K562 (cell line): ENCODE measurements around the gene ABHD17C. TPM values are rescaled to one million over a fixed set of nuclear protein-coding genes. Genes with fewer than 3 reads are reported as not detected.

Experiments
- ATAC-seq: fragments of 200-7000 bp; cut with Tn5 transposase; 3 replicates; pipeline ENCODE4 v1.9.1; 2020; ENCODE audit warnings: moderate library complexity
- BruUV-seq: library from RNA; stranded (reverse); fragments of 400-500 nt; replicated peaks from 2 replicates; lab custom pipeline; 2021; lab: Mats Ljungman, UMichigan
- CTCF ChIA-PET: fragments of 300-600 bp; formaldehyde crosslinking; extraction: SDS; loops from one replicate; lab custom pipeline; 2021; ENCODE audit warnings: low intra/inter-chr PET ratio; lab: Yijun Ruan, JAX
- POLR2A ChIA-PET: fragments of 300-600, 350-650 bp; sonication (Branson Sonifier 250); formaldehyde crosslinking; extraction: SDS; loops from one replicate; lab custom pipeline; 2021; ENCODE audit warnings: antibody characterized with exemption, inconsistent platforms; lab: Yijun Ruan, JAX
- DNase-seq, 4 experiments: peaks; one replicate each; pipeline versions ENCODE4 v3.0.0 to v3.0.0-alpha.2; 2011 to 2018; ENCODE audit warnings: low spot score in 3 of 4, mixed read lengths in 3 of 4; ENCODE audit errors: extremely low read depth in 1 of 4
- FAIRE-seq: peaks from 2 replicates; lab custom pipeline; 2011; peaks lifted over from hg19 to GRCh38; lab: Jason Lieb, UNC
- H2AFZ ChIP-seq: 2 replicates; pipeline ENCODE4 v1.6.0; 2011; ENCODE audit warnings: low read depth, low read length, control low read depth, inconsistent platforms
- H3K27ac ChIP-seq: fragments of 200-600 bp; 3 replicates; pipeline ENCODE4 v1.8.0; 2011; ENCODE audit warnings: low read depth, mild to moderate bottlenecking, control low read depth, inconsistent platforms, low read length, moderate library complexity, mixed read lengths; ENCODE audit errors: extremely low read depth
- H3K27me3 ChIP-seq, 2 experiments: fragments of 300-600 bp in 1 of 2; 2 replicates in 1 of 2; 3 replicates in 1 of 2; pipeline versions ENCODE4 v1.6.0 to v1.8.0; 2011; ENCODE audit warnings: inconsistent platforms in 2 of 2, low read length in 2 of 2, mild to moderate bottlenecking in 1 of 2, mixed read lengths in 1 of 2, moderate library complexity in 1 of 2; ENCODE audit not compliant: control insufficient read depth in 2 of 2, insufficient read depth in 2 of 2
- H3K36me3 ChIP-seq: fragments of 300-600 bp; 3 replicates; pipeline ENCODE4 v1.8.0; 2011; ENCODE audit warnings: mild to moderate bottlenecking, low read length, inconsistent platforms; ENCODE audit not compliant: control insufficient read depth, insufficient read depth
- H3K4me1 ChIP-seq, 2 experiments: fragments of 200-600 bp in 1 of 2; replicated peaks in 1 of 2; 2 replicates in 1 of 2; 3 replicates in 1 of 2; pipeline versions ENCODE4 v1.5.1 to v1.8.0; 2011; ENCODE audit warnings: inconsistent platforms in 2 of 2, low read length in 2 of 2, mild to moderate bottlenecking in 1 of 2, mixed read lengths in 1 of 2, moderate library complexity in 1 of 2; ENCODE audit not compliant: control insufficient read depth in 2 of 2, insufficient read depth in 2 of 2
- H3K4me2 ChIP-seq: 2 replicates; pipeline ENCODE4 v1.6.1; 2011; ENCODE audit warnings: low read length, control low read depth, inconsistent platforms, mixed read lengths; ENCODE audit not compliant: insufficient read depth
- H3K4me3 ChIP-seq: fragments of 200-600 bp; sonication (generic), shearing (Covaris generic); 2 replicates; pipeline ENCODE4 v1.5.1; 2016; ENCODE audit warnings: control low read depth, inconsistent platforms
- H3K79me2 ChIP-seq: fragments of 200-600 bp; 3 replicates; pipeline ENCODE4 v1.8.0; 2011; ENCODE audit warnings: low read length, inconsistent platforms; ENCODE audit not compliant: control insufficient read depth, insufficient read depth
- H3K9ac ChIP-seq, 2 experiments: 2 replicates each; pipeline versions ENCODE4 v1.6.0 to v1.6.1; 2011; ENCODE audit warnings: low read depth in 2 of 2, low read length in 2 of 2, control low read depth in 1 of 2, inconsistent platforms in 1 of 2, mild to moderate bottlenecking in 1 of 2, mixed read lengths in 1 of 2; ENCODE audit not compliant: insufficient read depth in 1 of 2
- H3K9me1 ChIP-seq: one replicate; pipeline ENCODE4 v1.6.0; 2011; ENCODE audit warnings: inconsistent platforms, mild to moderate bottlenecking, low read length, moderate library complexity; ENCODE audit not compliant: control insufficient read depth, insufficient read depth
- H3K9me3 ChIP-seq: replicated peaks from 2 replicates; pipeline ENCODE4 v1.5.1; 2011; ENCODE audit warnings: low read depth, low read length, inconsistent platforms; ENCODE audit not compliant: control insufficient read depth, insufficient read depth
- H4K20me1 ChIP-seq: replicated peaks from 2 replicates; pipeline ENCODE4 v1.6.1; 2011; ENCODE audit warnings: low read length, inconsistent platforms, mixed read lengths; ENCODE audit not compliant: control insufficient read depth, insufficient read depth
- CGGBP1 ChIP-seq: fragments of 250-450 bp; sonication (Bioruptor Pico); IDR thresholded peaks from 2 replicates; pipeline ENCODE4 v1.9.0; 2021; ENCODE audit warnings: mild to moderate bottlenecking
- CTBP1 ChIP-seq: fragments of 450-650 bp; IDR thresholded peaks from 2 replicates; pipeline ENCODE4 v1.6.1; 2016; ENCODE audit warnings: borderline replicate concordance
- HNRNPLL ChIP-seq: fragments of 200-400 bp; formaldehyde crosslinking; IDR thresholded peaks from 2 replicates; pipeline ENCODE4 v1.6.1; 2017; ENCODE audit warnings: low read length, low read depth, mild to moderate bottlenecking; ENCODE audit not compliant: poor library complexity, severe bottlenecking
- MYBL2 ChIP-seq, 2 experiments: fragments of 450-650 bp in 1 of 2; sonication (generic) in 1 of 2; formaldehyde crosslinking in 1 of 2; IDR thresholded peaks; 2 replicates each; pipeline versions ENCODE4 v1.6.1 to v1.8.1; 2017 to 2022; ENCODE audit warnings: borderline replicate concordance in 1 of 2, inconsistent platforms in 1 of 2, low read depth in 1 of 2, mild to moderate bottlenecking in 1 of 2, missing genetic modification reagents in 1 of 2, moderate library complexity in 1 of 2
- NCOA4 ChIP-seq: fragments of 450-650 bp; IDR thresholded peaks from 2 replicates; pipeline ENCODE4 v1.6.1; 2018; ENCODE audit warnings: mild to moderate bottlenecking; ENCODE audit not compliant: partially characterized antibody
- NUFIP1 ChIP-seq: fragments of 450-650 bp; IDR thresholded peaks from 2 replicates; pipeline ENCODE4 v1.6.1; 2018; ENCODE audit not compliant: partially characterized antibody
- POLR2AphosphoS5 ChIP-seq: IDR thresholded peaks from 2 replicates; pipeline ENCODE4 v1.6.1; 2011; ENCODE audit warnings: mild to moderate bottlenecking, low read depth, low read length, moderate library complexity; ENCODE audit not compliant: control insufficient read depth, insufficient read depth
- POLR2H ChIP-seq: IDR thresholded peaks from 2 replicates; pipeline ENCODE4 v1.6.1; 2016; ENCODE audit warnings: missing genetic modification characterization, low read depth, mild to moderate bottlenecking, control low read depth, missing compliant biosample characterization, moderate library complexity
- RBFOX2 ChIP-seq: fragments of 200-400 bp; formaldehyde crosslinking; IDR thresholded peaks from 2 replicates; pipeline ENCODE4 v1.6.1; 2017; ENCODE audit warnings: low read depth, mild to moderate bottlenecking, low read length, moderate library complexity
- RFX1 ChIP-seq: fragments of 450-650 bp; IDR thresholded peaks from 2 replicates; pipeline ENCODE4 v1.6.1; 2016; ENCODE audit warnings: mild to moderate bottlenecking, moderate library complexity
- SMAD3 ChIP-seq: fragments of 450-650 bp; formaldehyde crosslinking; conservative IDR thresholded peaks from 2 replicates; pipeline ENCODE4 v1.4.0; 2020; ENCODE audit warnings: mild to moderate bottlenecking
- SMAD4 ChIP-seq: fragments of 250-450 bp; sonication (Bioruptor Pico); conservative IDR thresholded peaks from 2 replicates; pipeline ENCODE4 v1.8.0; 2021; ENCODE audit warnings: inconsistent platforms, mild to moderate bottlenecking, moderate library complexity
- SOX6 ChIP-seq: fragments of 450-650 bp; IDR thresholded peaks from 2 replicates; pipeline ENCODE4 v1.6.1; 2014; ENCODE audit warnings: mild to moderate bottlenecking
- STAT5A ChIP-seq: IDR thresholded peaks from 2 replicates; pipeline ENCODE4 v1.6.1; 2012; ENCODE audit warnings: low read length, inconsistent platforms, borderline replicate concordance
- ZBTB49 ChIP-seq: sonication (generic); formaldehyde crosslinking; IDR thresholded peaks from 2 replicates; pipeline ENCODE4 v1.8.0; 2022; ENCODE audit warnings: missing genetic modification reagents, mild to moderate bottlenecking, borderline replicate concordance
- ZBTB5 ChIP-seq: fragments of 450-650 bp; IDR thresholded peaks from 2 replicates; pipeline ENCODE4 v1.6.1; 2017; ENCODE audit warnings: antibody characterized with exemption
- ZFX ChIP-seq: sonication (generic); formaldehyde crosslinking; IDR thresholded peaks from 2 replicates; pipeline ENCODE4 v1.8.0; 2022; ENCODE audit warnings: mild to moderate bottlenecking, missing genetic modification reagents, moderate library complexity
- ZNF77 ChIP-seq: fragments of 250-450 bp; sonication (Bioruptor Pico); IDR thresholded peaks from 2 replicates; pipeline ENCODE4 v1.5.0; 2020
- WGBS: fragments of 100-300 bp; shearing (Covaris generic); methylation state at CpG from one replicate; pipeline ENCODE4 v1.1.6; 2016; ENCODE audit warnings: low coverage, mixed read lengths; ENCODE audit not compliant: insufficient coverage; ENCODE audit errors: missing lambda C conversion rate; 5-methylcytosine and 5-hydroxymethylcytosine counted together
- in situ Hi-C: fragments of 300-500 bp; cut with MboI; formaldehyde crosslinking; loops from 4 replicates; pipeline ENCODE4 v1.15.0; 2018; ENCODE audit warnings: inconsistent platforms, mixed read lengths
- intact Hi-C: fragments of 100-400 bp; cut with micrococcal nuclease; formaldehyde crosslinking; loops from 2 replicates; pipeline ENCODE4 v1.14.2; 2022
- polyA plus RNA-seq, 8 experiments: library from polyadenylated mRNA; depleted of rRNA in 4 of 8; stranded (reverse) in 5 of 8; unstranded in 3 of 8; fragments of >200 nt; fragmentation: Nextera tagmentation in 2 of 8; fragmentation: Illumina TruSeq in 1 of 8; extraction: Ambion mirVana in 2 of 8; extraction: Trizol in 1 of 8; gene quantifications; 2 replicates each; pipeline versions ENCODE4 v1.2.1 to v1.2.3, GENCODE V29; 2011 to 2014; ENCODE audit warnings: inconsistent platforms in 1 of 8, missing spikeins in 1 of 8
- total RNA-seq, 7 experiments: library from RNA; depleted of rRNA in 6 of 7; stranded (reverse); fragments of >200 nt in 6 of 7; fragmentation: Illumina TruSeq in 2 of 7; extraction: Trizol in 2 of 7; gene quantifications; 2 replicates each; pipeline versions ENCODE4 v1.2.1 to v1.2.3, GENCODE V29; 2011 to 2021; ENCODE audit warnings: low replicate concordance in 1 of 7

Gene ABHD17C
- total and polyA plus RNA-seq, 9 of the 15 experiments (the other 6 are each of a cell fraction or from before 2014, with no cell fraction given), result 0.04 to 0.42 (median 0.19) TPM; not detected in 1

GRCh38 chr15:80659375-80659774, 35.7 kb upstream of the ABHD17C start:
- ATAC-seq, result no peak
- WGBS, result 0% methylated on average over 1 of the region's 1 CpG
- no peak for FAIRE-seq
- POLR2A ChIA-PET, result no interaction called here
- no peaks in the 10 kb centered on the region for H3K4me1 ChIP-seq
- no peak overlapping the region for H3K27ac ChIP-seq
- no peak overlapping the region for H3K9ac ChIP-seq
- CTCF ChIA-PET, result no interaction called here
- no peak overlapping the region for H3K4me3 ChIP-seq
- no peaks in the 10 kb centered on the region for H3K36me3 ChIP-seq
- H3K79me2 ChIP-seq, result no peaks in the 10 kb centered on the region
- intact Hi-C loops, result no loop called here
- no peaks in the 10 kb centered on the region for H3K27me3 ChIP-seq
- H3K9me3 ChIP-seq, result no peaks in the 10 kb centered on the region
- no peaks in the 10 kb centered on the region for H3K9me1 ChIP-seq
- no peak for TF ChIP-seq RBFOX2
- TF ChIP-seq ZFX, result no peak
- TF ChIP-seq SOX6, result no peak
- no peak for TF ChIP-seq ZBTB49 (CRISPR knock-in tag)
- TF ChIP-seq CTBP1, result no peak
- TF ChIP-seq POLR2AphosphoS5, result no peak
- no peak for TF ChIP-seq CGGBP1 (CRISPR knock-in tag)
- TF ChIP-seq STAT5A, result no peak
- TF ChIP-seq HNRNPLL, result no peak
- TF ChIP-seq ZBTB5, result no peak
- TF ChIP-seq RFX1, result no peak
- TF ChIP-seq MYBL2 (IDR thresholded peaks at IDR 0.05; ENCODE audit: low read depth), result no peak
- no peak for TF ChIP-seq MYBL2 (CRISPR knock-in tag; IDR thresholded peaks at IDR 0.05; ENCODE audit: borderline replicate concordance)
- TF ChIP-seq NUFIP1, result no peak
- no peak for TF ChIP-seq SMAD3 (CRISPR knock-in tag)
- no peak for TF ChIP-seq POLR2H
- TF ChIP-seq NCOA4, result no peak
- TF ChIP-seq SMAD4, result no peak
- no peak for TF ChIP-seq ZNF77 (CRISPR knock-in tag)
- TF ChIP-seq, all 486 proteins: peak for 0
- Histone ChIP-seq H2AFZ (no peak overlapping the region), H3K4me2 (no peak overlapping the region), H4K20me1 (no peaks in the 10 kb centered on the region)
- DNase-seq, result no peak
- no TSS peak for BruUV-seq
- in situ Hi-C loops, result no loop called here
